NB4 (cell line): ENCODE measurements around the gene NXN.

Source experiments
- DNase-seq: peaks from one replicate; pipeline ENCODE4 v3.0.0; 2010; ENCODE audit warnings: low read depth
- H3K4me3 ChIP-seq: one replicate; pipeline ENCODE4 v1.5.1; 2011; ENCODE audit warnings: mild to moderate bottlenecking, low read depth, low read length, moderate library complexity
- MYC ChIP-seq: IDR thresholded peaks from 2 replicates; pipeline ENCODE4 v1.6.1; 2011; ENCODE audit warnings: low read depth, low read length
- POLR2A ChIP-seq: IDR thresholded peaks from 2 replicates; pipeline ENCODE4 v1.6.1; 2011; ENCODE audit warnings: mild to moderate bottlenecking; ENCODE audit not compliant: insufficient read length; ENCODE audit errors: extremely low read depth
- TF ChIP-seq, protein P1 (sequence below): IDR thresholded peaks from 2 replicates; pipeline ENCODE4 v1.6.1; 2011; ENCODE audit warnings: low read depth, low read length
- TF ChIP-seq, protein P2 (sequence below): IDR thresholded peaks from one replicate; pipeline ENCODE4 v1.5.1; 2012; ENCODE audit warnings: low read depth, low read length

NXN gene

DNA sequence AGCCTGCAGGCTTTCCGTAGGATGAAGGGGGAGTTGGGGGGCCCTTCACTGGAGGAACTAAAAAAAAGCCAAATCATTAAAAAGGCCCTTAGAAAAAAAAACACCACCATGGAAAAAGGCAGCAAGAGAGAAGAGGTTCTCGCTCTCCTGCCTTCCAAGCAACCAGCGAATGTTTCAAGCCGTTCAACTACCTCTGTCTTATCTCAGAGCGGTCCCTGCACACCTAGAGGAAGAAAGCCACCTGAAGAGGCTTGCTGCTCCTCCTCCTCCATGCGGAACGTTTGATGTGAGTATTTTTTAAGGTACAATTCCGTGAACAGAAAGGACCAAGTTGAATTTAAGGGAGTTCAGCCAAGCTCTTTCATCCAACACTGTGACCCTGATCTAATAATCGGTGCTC is 9.2 kb downstream of the NXN start:
- no peak for DNase-seq
- TF ChIP-seq, protein P1, sequence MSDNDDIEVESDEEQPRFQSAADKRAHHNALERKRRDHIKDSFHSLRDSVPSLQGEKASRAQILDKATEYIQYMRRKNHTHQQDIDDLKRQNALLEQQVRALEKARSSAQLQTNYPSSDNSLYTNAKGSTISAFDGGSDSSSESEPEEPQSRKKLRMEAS, result no peak
- TF ChIP-seq POLR2A (no peak), MYC (no peak)
- TF ChIP-seq, protein P2, sequence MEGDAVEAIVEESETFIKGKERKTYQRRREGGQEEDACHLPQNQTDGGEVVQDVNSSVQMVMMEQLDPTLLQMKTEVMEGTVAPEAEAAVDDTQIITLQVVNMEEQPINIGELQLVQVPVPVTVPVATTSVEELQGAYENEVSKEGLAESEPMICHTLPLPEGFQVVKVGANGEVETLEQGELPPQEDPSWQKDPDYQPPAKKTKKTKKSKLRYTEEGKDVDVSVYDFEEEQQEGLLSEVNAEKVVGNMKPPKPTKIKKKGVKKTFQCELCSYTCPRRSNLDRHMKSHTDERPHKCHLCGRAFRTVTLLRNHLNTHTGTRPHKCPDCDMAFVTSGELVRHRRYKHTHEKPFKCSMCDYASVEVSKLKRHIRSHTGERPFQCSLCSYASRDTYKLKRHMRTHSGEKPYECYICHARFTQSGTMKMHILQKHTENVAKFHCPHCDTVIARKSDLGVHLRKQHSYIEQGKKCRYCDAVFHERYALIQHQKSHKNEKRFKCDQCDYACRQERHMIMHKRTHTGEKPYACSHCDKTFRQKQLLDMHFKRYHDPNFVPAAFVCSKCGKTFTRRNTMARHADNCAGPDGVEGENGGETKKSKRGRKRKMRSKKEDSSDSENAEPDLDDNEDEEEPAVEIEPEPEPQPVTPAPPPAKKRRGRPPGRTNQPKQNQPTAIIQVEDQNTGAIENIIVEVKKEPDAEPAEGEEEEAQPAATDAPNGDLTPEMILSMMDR, result no peak
- no peak overlapping the region for H3K4me3 ChIP-seq

DNA sequence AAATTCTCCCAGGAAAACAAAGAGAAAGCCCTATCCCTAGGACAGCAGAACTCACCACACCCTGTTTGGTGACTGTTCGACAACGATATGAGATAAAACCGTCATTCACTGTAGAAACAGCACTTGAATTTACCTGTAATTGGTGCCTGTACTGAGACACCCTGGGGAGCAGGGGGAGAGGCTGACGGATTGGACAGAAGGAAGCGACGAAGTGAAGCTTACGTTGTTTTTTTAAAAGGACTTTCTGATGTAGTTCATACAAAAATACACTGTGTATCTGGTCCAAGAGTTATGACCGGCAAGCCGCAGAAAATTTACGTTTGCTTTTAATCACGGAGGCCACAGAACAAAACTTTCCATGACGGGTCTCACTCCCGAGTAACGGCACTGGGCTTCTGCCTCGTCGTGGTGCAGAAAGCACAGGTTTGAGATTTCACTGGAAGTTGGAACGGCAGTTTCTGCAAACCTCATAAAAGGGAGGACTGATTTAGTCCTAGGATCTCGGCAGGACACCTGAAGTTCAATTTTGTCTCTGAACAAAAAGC is 9.7 kb downstream of the NXN start:
- TF ChIP-seq, protein P2, result no peak
- TF ChIP-seq, protein P1, result no peak
- no peak for TF ChIP-seq MYC
- no peak for TF ChIP-seq POLR2A
- no peak overlapping the region for H3K4me3 ChIP-seq
- DNase-seq, result no peak

DNA sequence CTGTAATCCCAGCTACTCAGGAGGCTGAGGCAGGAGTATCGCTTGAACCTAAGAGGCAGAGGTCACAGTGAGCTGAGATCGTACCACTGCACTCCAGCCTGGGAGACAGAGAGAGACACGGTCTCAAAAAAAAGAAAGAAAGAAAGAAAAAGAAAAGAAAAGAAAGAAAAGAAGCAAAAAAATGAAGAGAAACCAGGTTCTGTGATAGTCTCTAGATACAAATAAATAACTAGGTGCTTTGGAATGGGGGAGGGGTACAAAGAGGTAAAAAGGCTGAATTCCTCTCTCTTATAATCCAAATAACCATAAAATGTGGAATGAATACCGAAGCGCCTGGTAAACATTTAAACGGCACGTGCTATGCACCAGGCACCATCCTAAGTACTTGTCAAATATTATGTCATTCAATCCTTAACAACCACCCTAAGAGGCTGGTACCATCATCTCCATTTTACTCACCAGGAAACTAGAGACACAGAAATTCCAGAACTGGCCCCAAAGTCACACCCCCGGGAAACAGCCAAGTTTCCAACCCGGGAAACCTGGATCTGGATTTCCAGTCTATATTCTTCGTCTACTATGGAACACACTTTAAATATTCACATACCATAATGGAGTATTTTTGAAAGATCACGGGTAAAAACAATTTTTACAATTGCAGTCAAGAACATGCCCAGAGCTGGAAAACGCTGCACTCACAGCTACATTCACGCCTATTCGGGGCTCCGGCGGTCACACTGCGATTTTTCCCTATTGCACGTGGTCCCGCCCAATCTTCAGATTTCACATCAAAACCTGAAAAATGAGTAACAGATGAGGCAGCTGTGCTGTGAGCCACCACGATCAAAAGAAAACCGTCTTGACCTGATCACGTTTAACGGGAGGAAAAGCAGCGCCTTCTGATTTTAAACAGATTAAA is 10.5 kb downstream of the NXN start:
- TF ChIP-seq POLR2A (no peak), MYC (no peak)
- TF ChIP-seq, protein P2, result no peak
- TF ChIP-seq, protein P1, result no peak
- no peak overlapping the region for H3K4me3 ChIP-seq
- no peak for DNase-seq

DNA sequence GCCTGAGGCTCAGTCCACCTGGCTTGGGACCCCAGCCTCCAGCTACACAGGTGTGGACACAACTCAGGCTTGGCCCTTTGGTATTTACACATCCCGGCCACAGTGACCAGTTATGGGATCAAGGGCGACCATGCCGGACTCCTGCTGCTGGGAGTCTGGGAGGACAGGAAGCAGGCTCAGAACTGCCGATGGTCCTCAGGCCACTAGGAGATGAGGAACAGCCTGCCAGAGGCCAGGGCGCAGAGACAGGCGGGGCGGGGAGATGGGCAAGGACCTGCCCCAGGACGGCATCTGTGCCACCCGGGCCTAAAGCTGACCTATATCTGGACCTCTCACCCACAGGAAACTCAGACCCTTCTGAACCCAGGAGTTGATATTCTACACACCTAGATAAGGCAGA is 12.5 kb downstream of the NXN start:
- DNase-seq, result no peak
- TF ChIP-seq MYC (no peak), POLR2A (no peak)
- TF ChIP-seq, protein P1, result no peak
- TF ChIP-seq, protein P2, result no peak
- no peak overlapping the region for H3K4me3 ChIP-seq

DNA sequence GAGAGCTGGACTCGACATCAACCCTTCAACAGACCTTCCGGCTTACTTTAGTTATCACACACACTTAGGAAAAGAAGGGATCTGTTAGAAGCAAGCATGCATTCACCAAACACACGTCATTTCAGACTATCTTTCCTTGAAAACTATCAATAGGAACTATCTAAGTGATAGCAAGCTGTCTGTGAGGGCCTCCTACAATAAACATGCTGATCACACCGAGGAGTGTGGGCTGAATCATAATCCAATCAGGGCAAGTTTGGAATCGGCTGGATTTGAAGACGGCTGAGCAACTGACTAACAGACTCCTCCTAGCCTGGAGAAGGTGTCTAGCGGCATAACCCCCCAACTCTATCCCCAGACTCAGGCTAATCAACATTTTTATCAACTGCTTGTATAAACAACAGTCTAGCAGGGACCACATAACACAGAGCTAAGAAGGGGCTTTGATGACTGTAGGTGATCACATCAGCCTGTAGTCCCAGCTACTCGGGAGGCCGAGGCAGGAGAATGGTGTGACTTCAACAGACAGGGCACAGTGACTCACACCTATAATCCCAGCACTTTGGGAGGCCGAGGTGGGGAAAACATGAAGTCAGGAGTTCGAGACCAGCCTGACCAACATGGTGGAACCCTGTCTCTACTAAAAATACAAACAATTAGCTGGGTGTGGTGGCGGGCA is 14.1 kb downstream of the NXN start:
- H3K4me3 ChIP-seq, result no peak overlapping the region
- no peak for DNase-seq
- TF ChIP-seq MYC (no peak), POLR2A (no peak)
- TF ChIP-seq, protein P2, result no peak
- TF ChIP-seq, protein P1, result no peak
